DOHH2 (cell line): ENCODE data around the gene SWT1.
"Not testable (repeated sequence)": the region's sequence is repeated elsewhere in the genome, so short reads cannot be mapped to it uniquely, and the experiment has no call there.

ENCODE experiments used
- H3F3A ChIP-seq: fragments of 200-600 bp; sonication (generic), shearing (Covaris generic); 2 replicates; pipeline ENCODE4 v1.6.0; 2016; ENCODE audit warnings: antibody characterized with exemption, mild to moderate bottlenecking; ENCODE audit not compliant: control insufficient read depth, insufficient read depth
- H3K27ac ChIP-seq: fragments of 200-600 bp; sonication (generic); 2 replicates; pipeline ENCODE4 v1.5.1; 2014; ENCODE audit warnings: low read depth, mild to moderate bottlenecking, low read length, moderate library complexity
- H3K27me3 ChIP-seq: fragments of 200-600 bp; sonication (generic); 2 replicates; pipeline ENCODE4 v1.6.1; 2014; ENCODE audit warnings: mild to moderate bottlenecking, low read length, mixed read lengths; ENCODE audit not compliant: control insufficient read depth
- H3K36me3 ChIP-seq: fragments of 200-600 bp; sonication (generic); 2 replicates; pipeline ENCODE4 v1.6.1; 2014; ENCODE audit warnings: mild to moderate bottlenecking, low read length, moderate library complexity, mixed read lengths; ENCODE audit not compliant: control insufficient read depth
- H3K4me1 ChIP-seq: fragments of 200-600 bp; sonication (generic); 2 replicates; pipeline ENCODE4 v1.6.1; 2014; ENCODE audit warnings: mild to moderate bottlenecking, low read length, mixed read lengths; ENCODE audit not compliant: control insufficient read depth
- H3K4me2 ChIP-seq: fragments of 200-600 bp; sonication (generic); 2 replicates; pipeline ENCODE4 v1.6.0; 2014; ENCODE audit warnings: mild to moderate bottlenecking, low read length, moderate library complexity
- H3K4me3 ChIP-seq: fragments of 200-600 bp; sonication (generic); 2 replicates; pipeline ENCODE4 v1.5.1; 2014; ENCODE audit warnings: mild to moderate bottlenecking, low read length, mixed read lengths
- H3K79me2 ChIP-seq: fragments of 200-600 bp; sonication (generic); 2 replicates; pipeline ENCODE4 v1.6.1; 2014; ENCODE audit warnings: mild to moderate bottlenecking, low read length, mixed read lengths; ENCODE audit not compliant: control insufficient read depth
- H3K9me2 ChIP-seq: fragments of 200-600 bp; sonication (generic); replicated peaks from 2 replicates; pipeline ENCODE4 v1.6.1; 2014; ENCODE audit warnings: mild to moderate bottlenecking, low read length, mixed read lengths; ENCODE audit not compliant: control insufficient read depth
- H3K9me3 ChIP-seq: fragments of 200-600 bp; sonication (generic); 2 replicates; pipeline ENCODE4 v1.6.1; 2014; ENCODE audit warnings: antibody characterized with exemption, low read length, mixed read lengths; ENCODE audit not compliant: control insufficient read depth, insufficient read depth
- H4K20me1 ChIP-seq: fragments of 200-600 bp; sonication (generic); 2 replicates; pipeline ENCODE4 v1.6.0; 2014; ENCODE audit warnings: low read depth, mild to moderate bottlenecking, antibody characterized with exemption, low read length, moderate library complexity; ENCODE audit not compliant: control insufficient read depth, insufficient read depth
- CTCF ChIP-seq: fragments of 200-600 bp; sonication (generic); IDR thresholded peaks from one replicate; pipeline ENCODE4 v1.5.1; 2014; ENCODE audit warnings: antibody characterized with exemption, mild to moderate bottlenecking, low read depth, low read length; ENCODE audit not compliant: poor library complexity, severe bottlenecking
- EZH2phosphoT487 ChIP-seq: fragments of 200-600 bp; sonication (generic); IDR thresholded peaks from 2 replicates; pipeline ENCODE4 v1.6.1; 2017; ENCODE audit warnings: borderline replicate concordance, mild to moderate bottlenecking, antibody characterized with exemption, low read length, moderate library complexity, mixed read lengths

SWT1 gene

GRCh38 chr1:185208626-185209180 is 51.7 kb downstream of the SWT1 start:
- no peaks in the 10 kb centered on the region for H3K36me3 ChIP-seq

GRCh38 chr1:185209357-185209756 is 52.4 kb downstream of the SWT1 start:
- not testable (repeated sequence) for H3K4me2 ChIP-seq, H3K9me2 ChIP-seq, H3K79me2 ChIP-seq, H3K4me3 ChIP-seq, H4K20me1 ChIP-seq, H3K4me1 ChIP-seq, H3K9me3 ChIP-seq, H3K36me3 ChIP-seq, H3K27ac ChIP-seq, H3K27me3 ChIP-seq, H3F3A ChIP-seq

More at GRCh38 chr1:185208626-185209180, 51.7 kb downstream of the SWT1 start:
- H3K4me1 ChIP-seq: no peaks in the 10 kb centered on the region
- H3K4me2 ChIP-seq: no peak overlapping the region
- H3F3A ChIP-seq: no peaks in the 10 kb centered on the region
- no peaks in the 10 kb centered on the region for H3K9me2 ChIP-seq
- H3K4me3 ChIP-seq: no peak overlapping the region
- H3K27me3 ChIP-seq: no peaks in the 10 kb centered on the region
- no peaks in the 10 kb centered on the region for H3K9me3 ChIP-seq
- no peak overlapping the region for H3K27ac ChIP-seq
- H4K20me1 ChIP-seq: no peaks in the 10 kb centered on the region
- TF ChIP-seq CTCF: no peak
- H3K79me2 ChIP-seq: no peaks in the 10 kb centered on the region

DNA sequence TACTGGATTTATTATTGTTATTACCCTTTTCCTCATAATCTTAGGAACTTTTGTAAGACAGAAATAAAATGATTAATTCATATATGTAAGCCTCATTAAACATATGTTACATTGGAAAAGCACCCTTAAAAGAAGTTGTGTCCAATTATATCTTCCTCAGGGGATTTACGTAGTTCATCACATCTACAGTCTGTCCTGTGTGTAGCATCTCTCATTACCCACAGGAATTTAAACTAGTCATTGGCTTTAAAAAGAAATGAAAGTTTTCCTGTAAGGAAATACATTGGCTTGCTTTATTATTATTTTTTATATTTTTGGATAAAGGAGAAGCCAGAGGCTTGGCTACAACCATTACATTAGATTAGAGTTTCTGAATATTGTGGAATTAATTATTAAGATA is 56.1 kb downstream of the SWT1 start:
- no peaks in the 10 kb centered on the region for H3K27me3 ChIP-seq
- H3K79me2 ChIP-seq: no peaks in the 10 kb centered on the region
- H3K9me2 ChIP-seq: no peaks in the 10 kb centered on the region
- TF ChIP-seq EZH2phosphoT487: no peak
- TF ChIP-seq CTCF: no peak
- no peaks in the 10 kb centered on the region for H4K20me1 ChIP-seq
- H3K4me3 ChIP-seq: no peak overlapping the region
- no peaks in the 10 kb centered on the region for H3K9me3 ChIP-seq
- H3K36me3 ChIP-seq: no peaks in the 10 kb centered on the region
- H3K27ac ChIP-seq: no peak overlapping the region
- H3K4me2 ChIP-seq: no peak overlapping the region
- H3K4me1 ChIP-seq: no peaks in the 10 kb centered on the region
- H3F3A ChIP-seq: no peaks in the 10 kb centered on the region

- no peaks in the 10 kb centered on the region for H3F3A ChIP-seq
- no peaks in the 10 kb centered on the region for H3K79me2 ChIP-seq
- no peaks in the 10 kb centered on the region for H3K9me3 ChIP-seq
- no peaks in the 10 kb centered on the region for H3K27me3 ChIP-seq
- no peaks in the 10 kb centered on the region for H3K9me2 ChIP-seq
- no peak for TF ChIP-seq EZH2phosphoT487
- no peak for TF ChIP-seq CTCF
- H3K4me3 ChIP-seq: no peak overlapping the region
- no peaks in the 10 kb centered on the region for H3K4me1 ChIP-seq
- H3K27ac ChIP-seq: no peak overlapping the region
- H4K20me1 ChIP-seq: no peaks in the 10 kb centered on the region
- H3K36me3 ChIP-seq: no peaks in the 10 kb centered on the region
- H3K4me2 ChIP-seq: no peak overlapping the region
Measured at GRCh38 chr1:185215911-185216310, 58.9 kb downstream of the SWT1 start.
